B cell (primary cell): ENCODE data around the gene CACNA2D1. TPM values are rescaled to one million over a fixed set of nuclear protein-coding genes. Genes with fewer than 3 reads are reported as not detected.

ENCODE experiments used
- ATAC-seq: fragments of 200-7000 bp; cut with Tn5 transposase; one replicate; pipeline ENCODE4 v1.10.0; 2021; ENCODE audit warnings: low read depth, mild to moderate bottlenecking, moderate number of reproducible peaks, moderate library complexity
- CTCF ChIA-PET: fragments of 350-600 bp; sonication (Branson Sonifier 250); formaldehyde crosslinking; loops from one replicate; lab custom pipeline; 2021; ENCODE audit warnings: antibody characterized with exemption, inconsistent platforms; lab: Charles Lee
- POLR2A ChIA-PET: fragments of 350-600 bp; sonication (Branson Sonifier 250); formaldehyde crosslinking; loops from one replicate; lab custom pipeline; 2021; ENCODE audit warnings: antibody characterized with exemption; lab: Charles Lee
- DNase-seq: peaks from one replicate; pipeline ENCODE4 v3.0.0; 2013
- H2AFZ ChIP-seq: 2 replicates; pipeline ENCODE4 v1.6.1; 2012; ENCODE audit warnings: mild to moderate bottlenecking, low read depth, low read length; ENCODE audit not compliant: insufficient read depth, poor library complexity, severe bottlenecking
- H3K27ac ChIP-seq, 2 donors: 1 replicate in 1 of 2; 2 replicates in 1 of 2; pipeline ENCODE4 v1.5.1; 2012 to 2013; ENCODE audit warnings: low read length in 2 of 2, mild to moderate bottlenecking in 2 of 2, moderate library complexity in 1 of 2
- H3K27me3 ChIP-seq, 4 experiments: fragments of 200-600 bp in 1 of 4; sonication (generic) in 1 of 4; replicated peaks in 1 of 4; 1 replicate in 2 of 4; 2 replicates in 2 of 4; pipeline versions ENCODE4 v1.6.1 to v1.7.0; 2013 to 2016; ENCODE audit warnings: low read length in 3 of 4, mild to moderate bottlenecking in 2 of 4, mixed read lengths in 1 of 4, moderate library complexity in 1 of 4; ENCODE audit not compliant: insufficient read depth in 4 of 4, control insufficient read depth in 3 of 4; ENCODE audit errors: control extremely low read depth in 1 of 4
- H3K36me3 ChIP-seq, 2 experiments: replicated peaks in 1 of 2; 1 replicate in 1 of 2; 2 replicates in 1 of 2; pipeline versions ENCODE4 v1.6.1 to v1.7.1; 2013; ENCODE audit warnings: low read length in 1 of 2; ENCODE audit not compliant: insufficient read depth in 2 of 2, control insufficient read depth in 1 of 2; ENCODE audit errors: control extremely low read depth in 1 of 2, extremely low read depth in 1 of 2
- H3K4me1 ChIP-seq, 2 donors: fragments of 200-600 bp in 1 of 2; sonication (generic) in 1 of 2; 1 replicate in 1 of 2; 2 replicates in 1 of 2; pipeline versions ENCODE4 v1.5.1 to v1.6.1; 2013 to 2017; ENCODE audit warnings: low read length in 2 of 2; ENCODE audit not compliant: control insufficient read depth in 2 of 2, insufficient read depth in 2 of 2
- H3K4me2 ChIP-seq: replicated peaks from 2 replicates; pipeline ENCODE3; 2012; ENCODE audit warnings: mild to moderate bottlenecking, low read depth, low read length; ENCODE audit not compliant: poor library complexity, severe bottlenecking
- H3K4me3 ChIP-seq, 5 experiments: fragments of 200-600 bp in 1 of 5; sonication (generic) in 1 of 5; 1 replicate in 3 of 5; 2 replicates in 2 of 5; pipeline versions ENCODE4 v1.5.1 to v1.7.0; 2011 to 2016; ENCODE audit warnings: low read length in 4 of 5, mild to moderate bottlenecking in 4 of 5, low read depth in 2 of 5, control low read depth in 1 of 5, moderate library complexity in 1 of 5; ENCODE audit not compliant: insufficient read depth in 1 of 5; ENCODE audit errors: control extremely low read depth in 1 of 5, extremely low read depth in 1 of 5
- H3K79me2 ChIP-seq: fragments of 200-600 bp; sonication (generic); one replicate; pipeline ENCODE4 v1.6.0; 2016; ENCODE audit warnings: low read length; ENCODE audit not compliant: control insufficient read depth, insufficient read depth
- H3K9ac ChIP-seq: fragments of 200-600 bp; sonication (generic); 2 replicates; pipeline ENCODE4 v1.6.1; 2017; ENCODE audit warnings: mild to moderate bottlenecking, low read length, moderate library complexity
- H3K9me3 ChIP-seq, 3 donors: one replicate each; pipeline versions ENCODE4 v1.6.1 to v1.7.1; 2013; ENCODE audit warnings: low read length in 2 of 3; ENCODE audit not compliant: control insufficient read depth in 2 of 3, insufficient read depth in 1 of 3; ENCODE audit errors: control extremely low read depth in 1 of 3
- H4K20me1 ChIP-seq: 2 replicates; pipeline ENCODE4 v1.6.0; 2012; ENCODE audit warnings: mild to moderate bottlenecking, low read length; ENCODE audit not compliant: insufficient read depth, control insufficient read depth, poor library complexity, severe bottlenecking
- H3K27ac Mint-ChIP-seq: one replicate; pipeline ENCODE4 v1.8.0; 2021; ENCODE audit warnings: mixed read lengths
- H3K27me3 Mint-ChIP-seq: one replicate; pipeline ENCODE4 v1.8.0; 2021; ENCODE audit warnings: mixed read lengths
- H3K4me1 Mint-ChIP-seq: one replicate; pipeline ENCODE4 v1.8.0; 2021; ENCODE audit warnings: mixed read lengths
- H3K4me3 Mint-ChIP-seq: one replicate; pipeline ENCODE4 v1.8.0; 2021; ENCODE audit warnings: mixed read lengths
- H3K9me3 Mint-ChIP-seq: one replicate; pipeline ENCODE4 v1.8.0; 2022; ENCODE audit warnings: mixed read lengths; ENCODE audit not compliant: insufficient read depth
- EZH2 ChIP-seq: IDR thresholded peaks from 2 replicates; pipeline ENCODE4 v1.6.1; 2012; ENCODE audit warnings: borderline replicate concordance, low read depth, mild to moderate bottlenecking, moderate library complexity, low read length; ENCODE audit not compliant: insufficient read depth, poor library complexity, severe bottlenecking
- WGBS: methylation state at CpG from one replicate; pipeline ENCODE4 v1.1.5; 2013; ENCODE audit warnings: missing lambda C conversion rate; ENCODE audit not compliant: insufficient coverage; 5-methylcytosine and 5-hydroxymethylcytosine counted together
- intact Hi-C: fragments of 100-400 bp; cut with micrococcal nuclease; formaldehyde crosslinking; loops from one replicate; pipeline ENCODE4 v1.10.0; 2022
- polyA plus RNA-seq: library from polyadenylated mRNA; depleted of rRNA; stranded (reverse); fragments of >200 nt; gene quantifications from 2 replicates; pipeline ENCODE4 v1.2.3, GENCODE V29; 2012
- total RNA-seq, 2 donors: library from RNA; stranded (reverse); fragments of 120-200 nt in 1 of 2; gene quantifications; 1 replicate in 1 of 2; 2 replicates in 1 of 2; pipeline versions ENCODE4 v1.2.3 to v1.2.4, GENCODE V29; 2013 to 2022
- TF ChIP-seq, protein P1 (sequence below): fragments of 200-600 bp; IDR thresholded peaks from one replicate; pipeline ENCODE4 v1.8.0; 2022; ENCODE audit warnings: antibody characterized with exemption, mild to moderate bottlenecking

CACNA2D1 gene
- total and polyA plus RNA-seq, 2 donors (not counting 1 experiment from before 2014, with no cell fraction given), result not detected

DNA sequence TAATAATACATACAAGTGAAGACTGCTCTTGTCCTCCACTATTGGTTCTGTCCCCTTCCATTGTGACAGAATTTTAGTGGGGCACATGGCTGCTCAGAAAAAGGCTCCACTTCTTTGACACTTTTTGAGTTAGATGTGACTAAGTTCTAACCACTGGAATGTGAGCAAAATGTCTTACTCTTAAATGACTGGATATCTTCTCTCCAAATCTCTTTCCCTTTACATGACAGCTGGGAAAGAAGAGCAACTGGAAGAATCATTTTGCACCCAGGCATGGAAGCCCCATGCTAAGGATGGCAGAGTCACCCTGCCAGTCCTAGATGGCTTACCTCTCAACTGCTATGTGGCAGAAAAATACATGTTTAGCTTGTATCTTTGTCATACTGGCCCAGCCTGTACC is 97.7 kb downstream of the CACNA2D1 start:
- Histone ChIP-seq H3K4me1 (no peaks in the 10 kb centered on the region), H3K9me3 (no peaks in the 10 kb centered on the region), H3K36me3 (no peaks in the 10 kb centered on the region), H3K9ac (no peak overlapping the region), H3K27ac (no peak overlapping the region), H3K79me2 (no peaks in the 10 kb centered on the region), H2AFZ (no peak overlapping the region), H3K4me2 (no peak overlapping the region), H3K4me3 (no peak overlapping the region), H4K20me1 (no peaks in the 10 kb centered on the region), H3K27me3 (no peaks in the 10 kb centered on the region)
- DNase-seq, result no peak
- Mint-ChIP-seq H3K4me3 (no peak overlapping the region), H3K27me3 (no peaks in the 10 kb centered on the region), H3K4me1 (no peaks in the 10 kb centered on the region), H3K27ac (no peak overlapping the region), H3K9me3 (no peaks in the 10 kb centered on the region)
- intact Hi-C loops, result no loop called here
- no peak for TF ChIP-seq EZH2
- TF ChIP-seq, protein P1, sequence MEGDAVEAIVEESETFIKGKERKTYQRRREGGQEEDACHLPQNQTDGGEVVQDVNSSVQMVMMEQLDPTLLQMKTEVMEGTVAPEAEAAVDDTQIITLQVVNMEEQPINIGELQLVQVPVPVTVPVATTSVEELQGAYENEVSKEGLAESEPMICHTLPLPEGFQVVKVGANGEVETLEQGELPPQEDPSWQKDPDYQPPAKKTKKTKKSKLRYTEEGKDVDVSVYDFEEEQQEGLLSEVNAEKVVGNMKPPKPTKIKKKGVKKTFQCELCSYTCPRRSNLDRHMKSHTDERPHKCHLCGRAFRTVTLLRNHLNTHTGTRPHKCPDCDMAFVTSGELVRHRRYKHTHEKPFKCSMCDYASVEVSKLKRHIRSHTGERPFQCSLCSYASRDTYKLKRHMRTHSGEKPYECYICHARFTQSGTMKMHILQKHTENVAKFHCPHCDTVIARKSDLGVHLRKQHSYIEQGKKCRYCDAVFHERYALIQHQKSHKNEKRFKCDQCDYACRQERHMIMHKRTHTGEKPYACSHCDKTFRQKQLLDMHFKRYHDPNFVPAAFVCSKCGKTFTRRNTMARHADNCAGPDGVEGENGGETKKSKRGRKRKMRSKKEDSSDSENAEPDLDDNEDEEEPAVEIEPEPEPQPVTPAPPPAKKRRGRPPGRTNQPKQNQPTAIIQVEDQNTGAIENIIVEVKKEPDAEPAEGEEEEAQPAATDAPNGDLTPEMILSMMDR, result no peak
- CTCF ChIA-PET, result no interaction called here
- no peak for ATAC-seq
- POLR2A ChIA-PET, result no interaction called here

DNA sequence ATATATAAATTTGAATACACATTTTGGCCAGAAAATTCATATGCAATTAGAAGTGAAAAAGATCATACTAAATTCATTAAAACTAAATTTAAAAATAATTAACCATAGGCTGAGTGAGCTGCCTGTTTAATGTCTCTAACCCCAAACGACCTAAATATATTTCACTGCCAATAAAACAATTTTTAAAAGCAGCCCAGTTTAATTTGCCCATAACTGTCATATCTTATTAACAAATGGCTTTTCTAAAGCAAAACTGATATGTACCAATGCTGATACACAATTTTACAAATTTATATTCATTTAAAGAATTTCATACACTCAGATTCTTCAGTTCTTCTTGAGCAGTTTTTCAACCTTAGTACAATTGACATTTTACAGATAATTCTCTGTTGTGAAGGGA is 99.9 kb downstream of the CACNA2D1 start:
- no peak for ATAC-seq
- Histone ChIP-seq H3K4me3 (no peak overlapping the region), H3K4me2 (no peak overlapping the region), H4K20me1 (no peaks in the 10 kb centered on the region), H3K27me3 (no peaks in the 10 kb centered on the region), H3K9me3 (no peaks in the 10 kb centered on the region), H3K36me3 (no peaks in the 10 kb centered on the region), H2AFZ (no peak overlapping the region), H3K4me1 (no peaks in the 10 kb centered on the region), H3K9ac (no peak overlapping the region), H3K79me2 (no peaks in the 10 kb centered on the region), H3K27ac (no peak overlapping the region)
- Mint-ChIP-seq H3K9me3 (no peaks in the 10 kb centered on the region), H3K4me3 (no peak overlapping the region), H3K27ac (no peak overlapping the region), H3K27me3 (no peaks in the 10 kb centered on the region), H3K4me1 (no peaks in the 10 kb centered on the region)
- intact Hi-C loops, result no loop called here
- TF ChIP-seq, protein P1, result no peak
- TF ChIP-seq EZH2, result no peak
- ChIA-PET POLR2A (no interaction called here), CTCF (no interaction called here)
- WGBS, result no CpG with 5 or more reads among the region's 1 CpG
- no peak for DNase-seq
